GM19240 (cell line): Measurements from ENCODE around the gene SLC41A1.

Source experiments
- DNase-seq: peaks from one replicate; pipeline ENCODE4 v3.0.0; 2011; ENCODE audit warnings: low spot score; ENCODE audit not compliant: insufficient read length

SLC41A1 gene

DNA sequence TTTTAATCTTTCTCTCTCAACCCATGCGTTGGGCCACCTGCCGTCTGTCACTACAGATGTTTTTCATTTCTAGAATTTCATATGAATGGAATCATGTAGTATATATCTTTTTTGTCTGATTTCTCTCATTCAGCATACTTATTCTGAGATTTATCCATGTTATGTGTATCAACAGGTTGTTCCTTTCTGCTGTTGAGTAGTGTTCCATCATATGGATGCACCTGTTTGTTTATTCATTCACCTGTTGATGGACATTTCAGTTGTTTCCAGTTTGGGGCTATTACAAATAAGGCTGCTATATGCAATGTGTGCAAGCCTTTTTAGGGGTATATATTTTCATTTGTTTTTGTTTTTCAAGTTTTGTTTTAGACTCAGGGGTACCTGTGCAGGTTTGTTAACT is 9.4 kb upstream of the SLC41A1 start:
- DNase-seq: no peak

DNA sequence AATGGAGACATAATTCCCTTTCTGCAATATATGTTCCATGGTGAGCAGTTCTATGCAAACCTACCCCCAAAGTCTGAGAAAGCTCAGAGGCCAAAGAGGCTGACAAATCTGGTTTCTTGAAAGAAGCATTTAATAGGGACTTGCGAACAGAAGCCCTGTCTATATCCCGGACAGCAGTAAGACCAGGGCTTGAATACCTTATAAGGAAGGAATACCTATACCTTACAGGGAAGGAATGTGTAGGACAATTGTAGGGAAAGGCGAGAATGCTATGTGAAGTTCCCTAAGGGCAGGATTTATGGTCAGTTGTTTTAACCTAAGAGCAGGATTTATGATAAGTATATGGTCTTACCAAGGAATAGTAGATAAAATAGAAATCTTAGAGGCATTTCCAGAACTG is 5.0 kb upstream of the SLC41A1 start:
- no peak for DNase-seq

DNA sequence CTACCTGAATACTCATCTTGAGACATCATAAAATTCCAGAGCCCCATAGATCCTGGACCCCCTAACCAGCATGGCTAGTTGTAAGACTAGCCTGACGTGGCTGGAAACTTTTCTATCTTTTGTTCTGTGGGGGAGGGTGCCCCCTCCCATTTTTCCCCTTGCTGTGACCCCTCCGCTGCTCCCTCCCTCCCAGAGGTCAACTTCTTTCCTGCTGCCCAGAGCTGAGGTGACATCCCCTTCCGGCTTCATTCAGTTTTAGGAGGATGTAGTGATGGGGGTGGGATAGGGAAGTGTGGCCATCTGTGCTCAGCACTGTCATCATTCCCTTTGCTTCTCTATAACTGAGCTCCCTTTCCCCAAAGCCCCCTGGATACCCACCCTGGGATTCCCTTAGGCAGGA is 4.4 kb upstream of the SLC41A1 start:
- DNase-seq: no peak

DNA sequence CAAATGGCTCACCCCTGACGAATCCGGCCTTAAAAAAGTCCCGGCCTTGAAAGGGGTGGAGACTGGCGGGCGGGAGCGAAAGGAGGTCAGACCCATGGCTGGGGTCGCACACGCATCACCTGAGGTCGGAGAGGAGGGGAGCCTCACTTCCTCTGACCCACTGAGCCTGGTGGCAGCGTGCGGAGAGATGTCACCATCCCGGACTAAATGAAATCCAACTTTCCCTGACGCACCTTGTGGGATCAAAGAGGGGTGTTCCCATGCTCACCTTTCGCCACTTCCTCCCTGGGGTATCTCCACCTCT is 709 bp upstream of the SLC41A1 start:
- DNase-seq: no peak

DNA sequence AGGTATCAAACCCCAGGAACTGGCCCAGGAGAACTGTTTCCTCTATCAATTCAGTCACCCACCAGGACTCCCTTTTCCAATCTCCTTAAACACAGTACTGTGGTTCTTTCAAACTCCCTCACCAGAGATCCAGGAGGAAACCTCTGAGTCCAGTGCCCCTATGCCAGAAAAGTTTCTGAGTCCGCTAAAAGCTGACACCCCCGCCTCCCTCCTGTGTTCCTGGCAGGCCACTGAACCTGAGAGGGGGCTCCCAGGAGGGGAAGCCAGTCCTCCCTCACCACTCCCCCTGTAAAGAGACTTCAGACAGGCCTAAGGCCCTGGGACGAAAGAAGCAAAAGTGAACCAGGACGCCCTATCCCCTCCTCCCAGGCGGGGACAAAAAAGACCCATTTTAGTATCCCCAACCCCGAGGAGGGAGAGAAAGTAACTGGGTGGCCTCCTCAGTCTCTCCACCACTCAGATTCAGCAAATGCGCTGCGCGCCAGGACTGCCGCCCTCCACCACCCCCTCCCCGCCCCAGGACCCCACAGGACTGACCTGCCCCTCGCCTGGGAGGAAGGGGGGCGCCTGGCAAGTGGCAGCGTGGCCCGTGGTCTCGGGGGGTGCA is 624 bp downstream of the SLC41A1 start:
- no peak for DNase-seq

DNA sequence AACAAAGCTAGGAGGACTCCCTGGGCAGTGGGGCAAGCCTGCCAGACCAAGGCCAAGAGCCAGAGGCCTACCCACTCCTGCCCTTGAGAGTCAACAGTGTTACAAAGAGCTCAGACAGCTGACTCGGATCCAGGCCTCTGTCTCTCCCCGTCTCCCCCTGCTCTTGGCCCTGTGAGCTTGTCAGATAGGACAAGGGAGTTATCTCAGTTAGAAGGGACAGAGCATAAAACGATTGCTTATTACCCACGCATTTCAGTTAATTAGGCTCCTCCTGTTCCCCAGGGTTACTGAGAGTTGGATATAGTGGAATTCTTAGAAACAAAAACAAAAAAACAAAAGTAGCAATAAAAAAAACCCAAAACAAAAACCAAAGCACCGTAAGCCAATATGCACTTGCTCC is 1.3 kb downstream of the SLC41A1 start:
- no peak for DNase-seq

DNA sequence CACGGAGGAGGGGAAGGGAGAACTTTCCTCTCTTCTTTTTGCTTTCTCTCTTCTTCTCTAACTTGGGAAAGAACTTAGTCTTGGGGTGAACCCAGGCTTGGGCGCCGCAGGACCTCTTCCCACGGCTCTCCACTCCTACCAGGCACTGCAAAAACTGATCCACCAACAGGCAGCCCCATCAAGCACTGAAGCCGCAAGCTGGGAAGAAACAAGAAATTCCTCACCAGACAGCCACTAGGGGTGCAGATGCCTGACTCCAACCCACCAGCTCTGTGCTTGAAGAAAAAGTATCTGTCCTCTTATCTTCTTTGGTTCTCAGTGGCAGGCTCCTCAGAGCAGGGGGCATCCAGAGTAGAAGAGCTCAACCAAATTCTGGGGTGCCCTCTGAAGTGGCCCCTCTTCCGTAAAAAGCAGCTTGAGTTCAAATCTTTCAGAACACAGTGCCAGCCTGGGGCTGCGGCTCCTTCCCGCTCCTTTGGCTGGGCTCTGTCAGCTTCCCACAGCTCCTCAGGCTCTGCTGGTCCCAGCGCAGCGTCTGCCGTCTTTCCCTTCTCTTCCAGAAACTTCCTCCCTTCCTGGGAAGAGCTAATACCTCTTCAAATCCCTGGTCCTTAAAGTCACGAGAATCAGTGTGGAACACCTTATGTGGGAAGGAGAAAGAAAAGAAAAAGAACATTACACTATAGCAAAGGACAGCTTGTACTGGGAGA is 2.4 kb downstream of the SLC41A1 start:
- no peak for DNase-seq

DNA sequence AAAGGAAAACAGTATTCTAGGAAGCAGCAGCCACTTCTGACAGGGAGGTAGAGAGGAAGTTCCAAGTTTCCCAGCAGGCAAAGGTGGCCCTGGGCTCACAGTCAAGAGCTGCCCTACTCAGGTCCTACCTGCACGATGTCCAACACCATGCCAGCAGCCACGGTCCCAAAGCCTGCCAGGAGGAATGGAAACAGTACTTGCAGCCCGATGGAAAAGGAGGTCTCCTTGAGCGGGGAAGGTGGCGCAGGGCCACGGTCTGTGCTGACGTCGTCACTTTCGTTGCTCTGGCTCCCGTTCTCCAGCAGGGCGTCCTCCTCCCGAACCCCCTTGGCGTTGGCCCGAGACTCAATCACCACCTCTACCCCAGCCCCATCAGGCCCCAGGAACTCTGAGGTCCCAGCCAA is 3.1 kb downstream of the SLC41A1 start:
- no peak for DNase-seq

DNA sequence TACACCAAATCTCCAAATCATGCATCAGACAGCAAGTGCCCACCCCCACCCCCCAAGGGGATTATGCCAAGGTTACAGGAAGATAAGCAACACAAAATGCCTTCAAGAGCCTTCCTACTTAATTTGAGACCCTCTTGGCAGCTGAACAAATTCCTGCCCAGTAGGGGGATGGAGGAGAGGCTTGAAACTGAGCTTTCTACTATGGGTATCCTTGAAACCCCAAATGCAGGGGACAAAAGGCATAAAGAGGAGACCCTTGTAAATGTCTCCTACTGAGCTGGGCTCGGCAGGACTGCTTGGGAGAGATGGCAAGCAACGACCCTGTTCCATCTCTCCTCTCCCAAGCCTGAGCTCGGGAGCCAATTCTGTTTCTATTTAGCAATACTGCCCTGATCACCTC is 3.5 kb downstream of the SLC41A1 start:
- DNase-seq: no peak

DNA sequence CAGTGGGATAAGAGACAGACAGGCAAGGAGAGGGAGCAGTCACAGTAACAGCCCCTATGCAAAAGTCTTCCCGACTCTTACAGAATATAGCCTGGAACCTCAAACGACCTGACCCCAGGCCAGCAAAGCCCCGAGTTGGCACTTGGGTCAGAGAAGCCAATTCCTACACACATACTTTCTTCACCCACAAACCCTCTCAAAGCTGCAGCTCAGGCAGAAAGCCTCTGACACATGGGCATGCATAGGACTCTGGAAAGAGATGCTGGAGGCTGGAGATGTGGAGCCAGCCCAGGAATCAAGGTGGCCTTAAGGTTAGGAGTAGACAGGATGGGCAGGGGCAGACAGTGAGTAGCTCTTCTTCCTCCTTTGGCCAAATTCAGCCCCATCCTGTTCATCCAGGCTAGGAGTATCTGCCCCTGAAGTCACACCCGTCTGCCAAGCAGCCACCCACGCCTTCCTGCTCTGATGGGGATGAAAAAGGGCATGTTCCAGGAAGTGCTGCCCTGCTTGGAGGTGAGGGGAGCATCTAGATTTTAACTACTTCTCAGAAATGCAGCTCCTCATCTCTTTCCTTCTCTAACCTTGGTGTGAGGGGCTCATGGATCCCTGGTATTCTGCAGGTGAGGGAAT is 7.8 kb downstream of the SLC41A1 start:
- no peak for DNase-seq

DNA sequence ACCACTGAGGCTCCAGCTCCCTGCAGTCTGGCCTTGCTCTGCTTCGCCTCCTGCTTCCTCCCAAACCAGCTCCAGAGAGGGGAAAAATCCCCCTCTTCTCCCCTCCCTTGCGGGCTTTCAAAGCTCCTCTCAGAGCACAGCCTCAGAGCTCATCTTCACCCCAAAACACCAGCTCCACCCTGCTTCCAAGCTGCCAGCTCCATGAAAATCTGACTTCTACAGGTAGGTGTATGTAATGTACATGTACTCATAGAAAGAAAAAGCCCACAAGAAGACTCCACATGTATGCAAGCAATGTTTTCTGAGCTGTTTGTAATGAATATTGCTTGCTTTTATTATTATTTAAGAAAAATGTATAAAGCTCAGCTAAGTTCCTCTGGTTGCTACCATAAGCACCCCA is 8.4 kb downstream of the SLC41A1 start:
- DNase-seq: no peak

DNA sequence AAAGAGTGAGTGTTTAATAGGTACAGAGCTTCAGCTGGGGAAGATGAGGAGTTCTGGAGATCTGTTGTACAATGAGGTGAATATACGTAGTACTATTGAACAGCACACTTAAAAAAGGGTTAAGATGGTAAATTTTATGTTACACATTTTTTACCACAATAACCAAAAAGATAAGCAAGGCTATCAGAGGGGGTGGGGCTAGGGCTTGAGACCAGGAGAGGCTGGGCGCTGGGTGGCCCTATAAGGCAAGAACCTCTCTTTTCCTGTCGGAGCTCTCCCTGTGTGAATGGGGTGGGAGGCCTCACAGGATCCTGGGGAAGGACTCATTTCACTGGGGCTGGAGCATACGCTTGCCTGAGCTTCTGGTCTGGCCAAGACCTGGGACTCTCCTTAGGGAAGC is 9.0 kb downstream of the SLC41A1 start:
- DNase-seq: no peak

DNA sequence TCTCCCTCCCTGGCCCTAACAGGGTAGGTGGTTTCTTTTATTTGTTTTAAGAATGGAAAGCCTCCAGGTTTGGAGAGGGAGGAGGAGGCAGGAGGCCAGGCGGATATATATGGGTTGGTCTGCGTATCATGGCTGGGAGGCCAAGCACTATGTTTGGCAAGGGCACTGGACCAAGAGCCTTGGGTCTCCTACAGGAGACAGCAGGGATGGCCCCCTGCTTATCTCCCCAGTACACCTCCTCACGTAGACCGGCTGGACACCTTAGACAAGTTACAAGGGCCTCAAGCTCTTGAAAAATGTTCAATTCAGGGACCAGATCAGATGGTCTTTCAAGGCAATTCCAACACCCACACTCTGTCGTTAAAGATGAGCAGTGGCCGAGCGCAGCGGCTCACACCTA is 10.9 kb downstream of the SLC41A1 start:
- DNase-seq: no peak

DNA sequence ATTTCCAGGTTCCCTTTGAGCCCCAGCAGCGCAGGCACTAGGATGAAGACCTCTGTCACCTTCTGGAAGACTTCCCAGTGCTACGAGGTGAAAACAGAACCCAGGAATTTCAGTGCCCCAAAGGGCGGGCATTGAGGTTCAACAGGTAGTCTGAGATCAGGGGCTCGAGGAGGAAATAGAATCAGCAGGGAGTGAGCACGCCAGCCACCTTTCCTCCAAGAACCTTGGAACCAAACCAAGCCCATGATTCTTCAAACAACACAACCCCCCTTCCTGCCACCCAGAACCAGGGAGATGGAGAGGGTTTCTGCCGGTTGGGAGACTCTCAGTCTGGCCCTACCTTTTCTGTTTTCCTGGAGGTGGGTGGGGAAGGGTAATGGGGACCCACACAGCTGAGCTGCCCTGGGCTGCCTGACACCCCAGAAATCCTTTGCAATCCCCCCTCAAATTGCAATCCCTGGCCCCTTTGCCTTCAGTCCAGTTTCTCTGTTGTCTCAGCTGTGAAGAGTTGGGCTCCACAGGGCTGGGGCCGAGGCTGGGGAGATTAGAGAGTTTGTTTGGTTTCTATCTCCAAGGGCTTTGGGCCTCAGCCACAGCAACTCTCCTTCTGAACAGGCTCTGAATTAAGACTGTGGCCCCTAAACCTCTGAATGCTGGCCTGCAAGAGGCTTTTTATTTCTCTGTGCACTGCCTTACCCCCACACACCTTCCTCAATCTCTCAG is 11.9 kb downstream of the SLC41A1 start:
- DNase-seq: no peak

DNA sequence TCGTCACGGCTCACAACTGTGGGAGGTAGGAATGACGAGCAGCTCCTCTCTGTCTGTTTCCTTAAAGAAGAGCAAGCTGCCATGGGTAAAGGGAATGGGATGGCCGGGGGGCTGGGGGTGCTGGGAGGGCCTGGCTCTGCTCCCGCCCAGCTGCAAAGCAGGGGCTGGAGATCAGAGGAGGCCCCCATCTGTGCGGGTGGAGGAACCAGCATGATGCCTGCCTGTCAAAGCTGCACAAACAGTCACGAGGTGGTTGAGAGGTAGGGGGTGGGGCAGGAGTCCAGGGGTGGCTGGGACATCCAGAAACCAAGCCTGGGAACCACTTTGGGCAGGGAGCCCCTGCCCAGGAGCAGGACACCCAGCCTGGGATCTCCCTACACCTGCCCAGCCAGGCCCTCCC is 12.6 kb downstream of the SLC41A1 start:
- DNase-seq: no peak

DNA sequence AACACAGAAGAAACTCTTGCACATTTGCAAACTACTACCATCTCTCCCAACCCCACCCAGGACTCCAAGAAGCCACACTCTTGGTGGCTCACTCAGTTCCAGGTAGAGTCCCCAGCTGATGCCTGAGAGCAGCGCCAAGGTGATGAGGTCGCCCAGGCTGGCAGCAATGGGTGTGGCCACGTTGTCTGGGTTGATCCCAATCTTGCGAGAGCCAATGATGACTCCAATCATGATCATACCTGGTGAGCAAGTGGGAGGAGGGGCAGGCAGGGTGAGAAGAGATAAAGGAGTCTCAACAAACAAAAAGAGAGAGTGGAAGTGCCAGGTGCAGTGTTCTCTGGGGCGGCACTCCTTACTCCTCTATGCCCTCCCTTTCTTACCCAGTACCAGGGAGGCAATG is 14.4 kb downstream of the SLC41A1 start:
- DNase-seq: no peak

DNA sequence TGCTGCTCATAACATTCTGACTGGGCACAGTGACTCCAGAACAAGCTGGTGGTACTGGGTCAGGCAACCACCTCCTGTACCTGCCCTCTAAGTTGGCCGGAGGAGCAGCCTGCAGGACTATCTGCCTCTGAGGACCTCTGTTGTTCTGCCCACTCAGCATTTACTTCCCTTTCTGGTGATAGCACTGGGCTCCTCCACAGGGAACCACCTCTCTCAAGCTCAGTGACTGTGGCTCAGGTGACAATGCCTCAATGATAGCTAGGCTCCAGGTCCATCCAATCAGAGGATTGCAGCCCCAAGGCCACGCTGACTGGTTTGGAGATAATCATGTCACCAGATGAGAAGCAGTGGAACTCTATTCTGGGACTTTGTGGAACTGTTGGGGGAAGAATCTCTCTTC is 15.8 kb downstream of the SLC41A1 start:
- DNase-seq: no peak

DNA sequence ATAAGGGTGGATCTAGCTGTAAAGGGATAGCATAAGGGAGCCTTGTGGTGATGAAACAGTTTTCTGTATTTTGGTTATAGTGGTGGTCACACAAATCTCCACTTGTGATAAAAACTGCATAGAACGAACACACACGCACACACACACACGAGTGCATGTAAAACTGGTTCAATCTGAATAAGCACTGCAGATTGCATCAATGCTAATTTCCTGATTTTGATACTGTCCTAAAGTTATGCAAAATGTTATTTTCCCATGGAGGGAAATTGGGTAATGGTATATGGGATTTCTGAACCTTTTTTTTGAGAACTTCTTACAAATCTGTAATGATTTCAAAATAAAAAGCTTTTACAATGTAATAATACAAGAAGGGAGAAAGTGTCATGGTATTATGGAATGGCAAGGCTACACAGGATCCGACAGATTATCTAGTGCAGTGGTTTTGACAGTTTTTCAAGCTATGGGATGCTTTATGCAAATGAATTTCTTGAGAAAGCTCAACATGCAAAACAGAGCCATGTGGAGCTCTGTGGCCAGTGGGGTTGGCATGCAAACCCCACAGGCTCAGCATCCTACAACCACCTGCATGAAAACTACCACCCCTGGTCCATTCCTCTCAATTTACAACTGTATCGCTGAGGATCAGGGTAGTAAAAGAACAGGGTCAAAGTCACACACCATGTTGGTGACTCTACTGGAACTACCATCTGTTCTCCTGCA is 18.8 kb downstream of the SLC41A1 start:
- no peak for DNase-seq

DNA sequence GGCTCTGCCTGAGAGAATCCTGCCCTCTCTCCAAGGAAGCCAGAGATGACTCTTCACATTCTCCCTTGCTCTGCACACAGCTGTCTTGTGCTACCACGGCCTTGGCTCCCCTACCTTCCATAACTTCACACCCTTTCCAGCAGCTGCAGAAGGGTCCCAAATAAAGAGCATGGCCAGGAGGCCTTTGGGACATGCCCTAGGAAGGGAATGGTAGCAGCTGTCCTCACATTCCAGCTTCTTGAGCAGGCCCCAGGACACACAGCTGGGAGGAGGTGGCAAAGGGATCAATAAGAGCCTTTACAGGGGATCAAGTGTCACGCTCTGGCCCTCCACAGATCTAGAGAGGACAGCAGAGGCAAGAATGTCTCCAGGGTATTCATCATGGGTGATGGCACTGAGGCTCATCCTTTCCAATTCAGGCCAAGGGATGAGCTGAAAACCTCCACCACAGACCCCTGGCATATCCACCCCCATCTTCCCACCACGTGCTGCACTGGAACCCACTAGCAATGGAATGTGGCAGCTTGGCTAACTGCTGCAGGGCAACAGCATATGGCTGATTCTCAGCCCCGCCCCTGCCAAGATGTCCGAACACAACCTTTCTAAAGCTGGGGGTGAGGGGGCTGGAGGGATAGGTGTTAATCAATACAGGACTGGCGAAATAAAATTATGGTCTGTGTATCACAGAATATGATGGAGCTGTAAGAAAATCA is 19.9 kb downstream of the SLC41A1 start:
- no peak for DNase-seq

DNA sequence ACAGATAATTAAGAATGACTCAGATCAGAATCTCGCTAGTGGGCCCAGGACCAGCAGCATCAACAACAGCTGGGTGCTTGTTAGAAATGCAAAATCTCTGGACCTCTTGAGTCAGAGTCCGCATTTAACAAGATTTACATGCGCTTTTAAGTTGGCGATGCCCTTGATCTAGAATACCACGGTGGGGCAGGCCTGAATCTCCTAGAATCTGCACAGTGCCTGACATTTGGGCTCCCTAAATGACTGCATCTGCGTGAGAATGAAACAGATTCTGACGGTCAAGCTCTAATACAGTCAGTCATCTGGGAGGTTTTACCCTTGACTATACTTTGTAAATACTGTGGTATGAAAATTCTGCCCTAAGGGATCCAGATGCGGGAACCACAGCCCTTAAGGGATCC is 20.5 kb downstream of the SLC41A1 start:
- DNase-seq: no peak

DNA sequence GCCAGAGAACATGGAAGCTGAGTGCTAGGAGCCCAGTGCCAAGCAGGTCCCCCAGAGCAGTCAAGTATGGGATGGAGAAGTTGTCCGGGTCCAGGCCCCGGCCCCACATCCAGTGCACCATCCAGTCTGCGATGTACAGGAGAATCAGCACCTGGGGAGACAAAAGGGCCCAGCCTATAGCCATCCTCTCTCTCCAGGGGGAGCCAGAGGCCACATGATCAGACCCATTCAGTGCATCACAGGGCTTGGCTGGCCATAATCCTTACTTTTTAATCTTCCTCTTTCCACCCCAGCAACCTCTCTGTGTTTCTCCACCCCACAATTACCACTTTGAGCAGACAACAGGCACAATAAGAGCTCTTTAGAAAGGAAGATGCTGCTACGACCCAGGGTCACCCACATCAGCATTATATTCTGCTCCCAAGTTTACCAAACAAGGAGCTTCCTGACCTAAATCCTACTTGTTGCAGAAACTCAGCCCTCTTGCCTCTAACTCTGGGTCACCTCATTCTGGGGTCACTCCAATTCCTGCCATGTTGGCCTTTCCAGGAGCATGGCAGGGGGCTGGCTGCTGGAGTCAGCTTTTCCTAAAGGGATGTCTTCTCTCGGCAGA is 21.3 kb downstream of the SLC41A1 start:
- peak; percentile 79 for DNase-seq
